GM23248 (cell line): ENCODE data around the gene C22orf39. TPM values are rescaled to one million over a fixed set of nuclear protein-coding genes. Genes with fewer than 3 reads are reported as not detected.

Source experiments
- DNase-seq: peaks from one replicate; pipeline ENCODE4 v3.0.0-alpha.2; 2015
- H2AFZ ChIP-seq: fragments of 200-600 bp; sonication (generic); 2 replicates; pipeline ENCODE4 v1.6.1; 2016; ENCODE audit warnings: antibody characterized with exemption
- H3F3A ChIP-seq: fragments of 200-600 bp; sonication (generic); 2 replicates; pipeline ENCODE4 v1.6.1; 2016; ENCODE audit warnings: mild to moderate bottlenecking, antibody characterized with exemption, mixed run types; ENCODE audit not compliant: insufficient read depth
- H3K27ac ChIP-seq: fragments of 200-600 bp; sonication (generic); 2 replicates; pipeline ENCODE4 v1.5.1; 2016; ENCODE audit warnings: mild to moderate bottlenecking
- H3K27me3 ChIP-seq: fragments of 200-600 bp; sonication (generic); replicated peaks from 2 replicates; pipeline ENCODE4 v1.6.1; 2016; ENCODE audit warnings: mild to moderate bottlenecking; ENCODE audit not compliant: insufficient read depth
- H3K36me3 ChIP-seq: fragments of 200-600 bp; sonication (generic); 2 replicates; pipeline ENCODE4 v1.6.1; 2016; ENCODE audit warnings: low read depth, mild to moderate bottlenecking
- H3K4me1 ChIP-seq: fragments of 200-600 bp; sonication (generic); 2 replicates; pipeline ENCODE4 v1.6.1; 2016; ENCODE audit warnings: mild to moderate bottlenecking; ENCODE audit not compliant: insufficient read depth
- H3K4me2 ChIP-seq: fragments of 200-600 bp; sonication (generic); one replicate; pipeline ENCODE4 v1.6.1; 2016; ENCODE audit warnings: mild to moderate bottlenecking; ENCODE audit not compliant: unreplicated experiment
- H3K4me3 ChIP-seq: fragments of 200-600 bp; sonication (generic); 2 replicates; pipeline ENCODE4 v1.5.1; 2016; ENCODE audit warnings: mild to moderate bottlenecking
- H3K79me2 ChIP-seq: fragments of 200-600 bp; sonication (generic); 2 replicates; pipeline ENCODE4 v1.6.1; 2016; ENCODE audit warnings: mild to moderate bottlenecking; ENCODE audit not compliant: insufficient read depth
- H3K9ac ChIP-seq: fragments of 200-600 bp; sonication (generic); 2 replicates; pipeline ENCODE4 v1.6.1; 2016; ENCODE audit warnings: mild to moderate bottlenecking
- H3K9me2 ChIP-seq: fragments of 200-600 bp; sonication (generic); 2 replicates; pipeline ENCODE4 v1.6.1; 2016; ENCODE audit warnings: mixed run types, mild to moderate bottlenecking, moderate library complexity; ENCODE audit not compliant: insufficient read depth
- H3K9me3 ChIP-seq: fragments of 200-600 bp; sonication (generic); one replicate; pipeline ENCODE4 v1.6.1; 2017; ENCODE audit warnings: low read depth
- H4K20me1 ChIP-seq: fragments of 200-600 bp; sonication (generic); 2 replicates; pipeline ENCODE4 v1.6.0; 2016; ENCODE audit not compliant: insufficient read depth
- EZH2 ChIP-seq: fragments of 200-600 bp; sonication (generic); IDR thresholded peaks from 2 replicates; pipeline ENCODE4 v1.6.1; 2018; ENCODE audit warnings: antibody characterized with exemption, mild to moderate bottlenecking; ENCODE audit not compliant: insufficient read depth, poor library complexity, severe bottlenecking
- EZH2phosphoT487 ChIP-seq: fragments of 200-600 bp; sonication (generic); IDR thresholded peaks from 2 replicates; pipeline ENCODE4 v1.6.1; 2018; ENCODE audit warnings: antibody characterized with exemption, moderate library complexity, mild to moderate bottlenecking, low read depth; ENCODE audit not compliant: insufficient read depth
- WGBS, 2 experiments: methylation state at CpG; one replicate each; pipeline ENCODE4 v1.1.6; 2015 to 2017; ENCODE audit warnings: low lambda C conversion rate in 2 of 2, low coverage in 1 of 2; ENCODE audit errors: missing lambda C conversion rate in 2 of 2; 5-methylcytosine and 5-hydroxymethylcytosine counted together
- in situ Hi-C: fragments of 300-500 bp; cut with MboI; formaldehyde crosslinking; loops from 2 replicates; pipeline ENCODE4 v1.15.0; 2020
- polyA plus RNA-seq: library from polyadenylated mRNA; unstranded; fragments of >200 nt; fragmentation: Nextera tagmentation; extraction: Ambion mirVana; gene quantifications from 2 replicates; pipeline ENCODE4 v1.2.1, GENCODE V29; 2016
- total RNA-seq: library from RNA; depleted of rRNA; stranded (reverse); fragments of >200 nt; shearing (Covaris generic); gene quantifications from 2 replicates; pipeline ENCODE4 v1.2.3, GENCODE V29; 2014

Gene C22orf39
- total and polyA plus RNA-seq, 2 experiments from 2014 or later: 15.0 to 22.8 TPM

DNA sequence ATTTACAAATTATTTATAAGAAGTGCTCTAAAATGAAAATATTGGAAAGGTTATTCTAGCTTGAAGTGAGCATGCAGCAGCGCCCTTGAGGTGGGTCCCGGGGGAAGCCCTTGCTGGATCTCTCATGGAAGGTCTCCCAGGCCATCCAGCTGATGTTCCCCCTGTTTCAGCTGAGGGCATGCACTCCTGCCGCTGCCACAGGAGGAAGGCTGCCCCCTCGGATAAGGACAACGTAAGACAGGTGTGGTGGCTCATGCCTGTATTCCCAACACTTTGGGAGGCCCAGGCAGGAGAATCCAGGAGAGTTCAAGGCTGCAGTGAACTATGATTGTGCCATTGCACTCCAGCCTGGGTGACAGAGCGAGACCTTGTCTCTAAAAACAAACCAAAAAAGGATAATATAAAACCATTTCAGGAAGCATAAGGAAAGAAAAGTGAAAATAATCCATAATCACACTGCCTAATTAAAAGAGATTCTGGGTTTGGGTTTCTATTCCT is 47.2 kb upstream of the C22orf39 start:
- Histone ChIP-seq H3K27ac (no peak overlapping the region), H3K9me3 (no peaks in the 10 kb centered on the region), H4K20me1 (no peaks in the 10 kb centered on the region), H3K4me2 (no peak overlapping the region), H3K9me2 (no peaks in the 10 kb centered on the region), H3K9ac (no peak overlapping the region), H3K4me3 (no peak overlapping the region), H3F3A (no peaks in the 10 kb centered on the region), H3K79me2 (no peaks in the 10 kb centered on the region), H2AFZ (no peak overlapping the region), H3K4me1 (peaks cover 6% of the 10 kb centered on the region; the same call in 1 of the 2 replicates), H3K27me3 (no peaks in the 10 kb centered on the region), H3K36me3 (no peaks in the 10 kb centered on the region)
- TF ChIP-seq EZH2: no peak
- no peak for TF ChIP-seq EZH2phosphoT487
- in situ Hi-C loops: no loop called here
- WGBS, 2 experiments: 97% methylated on average over 6 of the region's 6 CpGs
- no peak for DNase-seq

GRCh38 chr22:19494001-19494560 is 46.6 kb upstream of the C22orf39 start:
- Histone ChIP-seq H3K9me3 (no peaks in the 10 kb centered on the region), H3F3A (no peaks in the 10 kb centered on the region), H3K4me3 (no peak overlapping the region), H3K4me1 (peaks cover 6% of the 10 kb centered on the region; the same call in 1 of the 2 replicates), H3K27ac (no peak overlapping the region), H2AFZ (no peak overlapping the region), H3K79me2 (no peaks in the 10 kb centered on the region), H3K27me3 (no peaks in the 10 kb centered on the region), H3K9ac (no peak overlapping the region), H4K20me1 (no peaks in the 10 kb centered on the region), H3K4me2 (no peak overlapping the region), H3K9me2 (no peaks in the 10 kb centered on the region), H3K36me3 (no peaks in the 10 kb centered on the region)
- 97 to 98% methylated on average over 8 of the region's 8 CpGs for WGBS, 2 experiments
- DNase-seq: no peak
- no peak for TF ChIP-seq EZH2
- no peak for TF ChIP-seq EZH2phosphoT487
- in situ Hi-C loops: no loop called here

- Histone ChIP-seq H3K4me3 (no peak overlapping the region), H4K20me1 (no peaks in the 10 kb centered on the region), H3K4me2 (no peak overlapping the region), H3K9ac (no peak overlapping the region), H3K79me2 (no peaks in the 10 kb centered on the region), H3K36me3 (no peaks in the 10 kb centered on the region), H3F3A (no peaks in the 10 kb centered on the region), H3K27ac (no peak overlapping the region), H3K9me2 (no peaks in the 10 kb centered on the region), H3K4me1 (peaks cover 6% of the 10 kb centered on the region; the same call in 1 of the 2 replicates), H2AFZ (no peak overlapping the region), H3K9me3 (no peaks in the 10 kb centered on the region), H3K27me3 (no peaks in the 10 kb centered on the region)
- DNase-seq: no peak
- in situ Hi-C loops: no loop called here
- TF ChIP-seq EZH2phosphoT487: no peak
- TF ChIP-seq EZH2: no peak
- WGBS, 2 experiments: 93 to 94% methylated on average over 6 of the region's 6 CpGs
These were observed 45.1 kb upstream of the C22orf39 start for GRCh38 chr22:19492504-19493174.

- TF ChIP-seq EZH2 (no peak), EZH2phosphoT487 (no peak)
- H2AFZ ChIP-seq: no peak overlapping the region
- H3K9me3 ChIP-seq: no peaks in the 10 kb centered on the region
- H3K36me3 ChIP-seq: no peaks in the 10 kb centered on the region
- H3K9ac ChIP-seq: no peak overlapping the region
- H4K20me1 ChIP-seq: no peaks in the 10 kb centered on the region
- no peak overlapping the region for H3K4me3 ChIP-seq
- no peaks in the 10 kb centered on the region for H3K27me3 ChIP-seq
- no peak overlapping the region for H3K27ac ChIP-seq
- H3F3A ChIP-seq: no peaks in the 10 kb centered on the region
- H3K4me2 ChIP-seq: no peak overlapping the region
- WGBS, 2 experiments: 92 to 99% methylated on average over 5 of the region's 5 CpGs
- H3K9me2 ChIP-seq: no peaks in the 10 kb centered on the region
- in situ Hi-C loops: no loop called here
- no peak for DNase-seq
- no peaks in the 10 kb centered on the region for H3K79me2 ChIP-seq
- no peaks in the 10 kb centered on the region for H3K4me1 ChIP-seq
These were observed 43.2 kb upstream of the C22orf39 start for GRCh38 chr22:19490628-19491230.
